ENCODE measurements around the gene EVA1C.

GRCh38 chr21:32469628-32470027 lies 57.1 kb downstream of the EVA1C start:
- TF ChIP-seq SPI1 (IDR thresholded peaks at IDR 0.05; ENCODE audit: low read depth, low read length) (no peak), POLR2A (IDR thresholded peaks at IDR 0.05; ENCODE audit: low read depth, low read length) (no peak), POLR2AphosphoS5 (IDR thresholded peaks at IDR 0.05; ENCODE audit: low read depth, low read length) (no peak), POU2F2 (IDR thresholded peaks at IDR 0.05; ENCODE audit: low read depth, low read length) (no peak)
